ENCODE results near the gene ANKFN1.

DNA sequence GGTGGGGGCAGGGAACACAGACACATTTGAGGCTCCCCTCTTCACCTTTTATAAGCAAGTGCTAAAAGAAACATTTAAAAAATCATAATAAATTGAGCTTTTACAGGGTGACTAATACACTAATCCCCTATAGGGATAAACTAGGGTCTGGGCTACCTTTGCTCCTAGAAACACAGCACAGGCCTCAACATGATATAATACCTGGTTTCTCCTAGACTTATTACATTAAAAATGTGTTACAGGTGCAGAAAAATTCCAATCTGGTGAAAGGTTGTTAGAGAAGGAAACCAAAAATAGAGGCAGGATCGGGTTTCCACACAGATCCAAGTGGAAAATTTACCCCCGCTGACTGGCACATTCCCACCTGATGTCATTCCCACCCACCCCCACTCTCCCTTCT, 315.6 kb downstream of the ANKFN1 start:
- TF ChIP-seq, protein P1, sequence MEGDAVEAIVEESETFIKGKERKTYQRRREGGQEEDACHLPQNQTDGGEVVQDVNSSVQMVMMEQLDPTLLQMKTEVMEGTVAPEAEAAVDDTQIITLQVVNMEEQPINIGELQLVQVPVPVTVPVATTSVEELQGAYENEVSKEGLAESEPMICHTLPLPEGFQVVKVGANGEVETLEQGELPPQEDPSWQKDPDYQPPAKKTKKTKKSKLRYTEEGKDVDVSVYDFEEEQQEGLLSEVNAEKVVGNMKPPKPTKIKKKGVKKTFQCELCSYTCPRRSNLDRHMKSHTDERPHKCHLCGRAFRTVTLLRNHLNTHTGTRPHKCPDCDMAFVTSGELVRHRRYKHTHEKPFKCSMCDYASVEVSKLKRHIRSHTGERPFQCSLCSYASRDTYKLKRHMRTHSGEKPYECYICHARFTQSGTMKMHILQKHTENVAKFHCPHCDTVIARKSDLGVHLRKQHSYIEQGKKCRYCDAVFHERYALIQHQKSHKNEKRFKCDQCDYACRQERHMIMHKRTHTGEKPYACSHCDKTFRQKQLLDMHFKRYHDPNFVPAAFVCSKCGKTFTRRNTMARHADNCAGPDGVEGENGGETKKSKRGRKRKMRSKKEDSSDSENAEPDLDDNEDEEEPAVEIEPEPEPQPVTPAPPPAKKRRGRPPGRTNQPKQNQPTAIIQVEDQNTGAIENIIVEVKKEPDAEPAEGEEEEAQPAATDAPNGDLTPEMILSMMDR (IDR thresholded peaks at IDR 0.05) = no peak
- TF ChIP-seq POLR2A (IDR thresholded peaks at IDR 0.05) (no peak), POLR2AphosphoS5 (IDR thresholded peaks at IDR 0.05) (no peak)

Measured in breast epithelium (tissue), 3 donors.